Hematopoietic multipotent progenitor cell treated with erythropoietin and hydrocortisone succinate and interleukin-3 and kit ligand, for 6 days (in vitro differentiated cells): Measurements from ENCODE around the gene AK9.
A peak's percentile ranks its signal among the peaks of the same experiment; 100 is the strongest.
"Not testable (repeated sequence)": the region's sequence is repeated elsewhere in the genome, so short reads cannot be mapped to it uniquely, and the experiment has no call there.

Experiments
- DNase-seq: peaks from one replicate; pipeline ENCODE4 v3.0.0-alpha.2; 2015

AK9 gene

DNA sequence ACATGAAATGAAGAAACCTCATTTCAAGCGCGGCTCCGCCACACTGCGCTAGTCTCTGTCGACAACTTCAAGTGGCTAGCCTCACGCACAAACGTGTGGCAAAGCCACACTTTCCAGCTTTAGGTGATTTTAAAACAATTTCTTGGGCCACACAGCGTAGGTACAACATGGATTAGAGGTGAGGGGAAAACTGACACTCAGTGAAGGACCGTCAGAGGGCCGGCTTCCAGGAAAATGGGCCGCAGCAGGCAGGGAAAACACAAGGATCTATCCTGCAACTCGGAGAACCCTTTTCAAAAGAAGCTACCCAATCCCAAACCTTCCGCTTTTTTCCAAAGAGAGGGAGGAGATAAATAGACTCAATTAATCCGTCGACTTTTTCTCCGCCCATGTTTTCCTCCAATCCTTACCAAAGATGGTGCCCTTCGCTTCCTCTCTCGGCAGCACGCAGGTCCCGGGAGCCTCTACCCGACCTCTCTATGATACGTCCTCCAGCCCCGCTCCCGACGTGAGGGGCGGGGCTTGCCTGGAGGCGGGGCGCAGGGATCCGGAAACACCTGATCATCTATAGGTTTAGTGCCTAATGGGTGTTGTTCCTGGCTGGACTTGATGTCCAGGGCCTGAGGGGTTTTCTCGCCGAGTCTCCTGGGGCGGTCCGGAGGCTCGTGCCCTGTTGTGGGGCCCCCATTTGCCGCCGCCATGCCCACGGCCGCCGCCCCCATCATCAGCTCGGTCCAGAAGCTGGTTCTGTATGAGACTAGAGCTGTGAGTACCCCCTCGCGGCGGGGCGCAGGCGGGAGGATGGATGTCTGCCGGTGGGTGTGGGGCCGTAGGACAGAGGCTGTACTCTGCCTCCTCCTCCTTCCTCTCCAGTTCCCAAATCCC is at the start of gene AK9, which contains the start of gene FIG4:
Gene AK9 (minus strand): TSS at position 466 of the 885 bp plus-strand sequence. CDS start 15,457 bp downstream, outside the sequence.
Gene FIG4 (plus strand): TSS at position 560 of the 885 bp plus-strand sequence. CDS start 140 bp downstream, at position 700.
- DNase-seq = peak; percentile 96

DNA sequence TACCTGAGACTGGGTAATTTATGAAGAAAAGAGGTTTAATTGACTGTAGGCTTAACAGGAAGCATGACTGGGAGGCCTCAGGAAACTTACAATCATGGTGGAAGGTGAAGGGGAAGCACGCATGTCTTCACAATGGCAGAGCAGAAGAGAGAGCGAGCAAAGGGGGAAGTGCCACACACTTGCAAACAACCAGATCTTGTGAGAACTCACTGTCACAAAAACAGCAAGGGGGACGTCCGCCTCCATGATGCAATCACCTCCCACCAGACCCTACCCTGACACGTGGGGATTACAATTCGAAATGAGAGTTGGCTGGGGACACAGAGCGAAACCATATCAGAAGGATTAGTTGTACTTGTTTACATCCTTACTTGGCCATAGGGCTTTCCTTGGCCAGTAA is 49.8 kb upstream of the AK9 start:
- DNase-seq = no peak

DNA sequence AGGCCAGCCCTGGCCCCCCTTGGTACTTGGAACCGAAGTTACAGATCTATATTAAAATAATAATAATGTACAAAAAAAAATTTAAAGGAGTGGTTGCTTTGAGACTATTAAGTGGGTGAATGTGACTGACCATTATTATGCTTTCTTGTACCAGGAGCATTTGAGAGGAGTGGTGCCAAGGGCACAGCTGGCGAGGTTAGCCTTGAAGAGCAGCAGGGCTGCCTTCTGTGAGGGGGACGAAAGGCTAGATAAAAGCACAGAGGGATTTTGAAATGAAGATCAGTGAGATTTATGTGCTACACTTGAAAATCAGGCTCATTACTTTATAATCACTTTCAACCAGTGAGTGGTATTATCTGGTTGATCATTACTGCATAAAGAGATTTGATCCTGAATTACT is 48.7 kb upstream of the AK9 start:
- DNase-seq = no peak

DNA sequence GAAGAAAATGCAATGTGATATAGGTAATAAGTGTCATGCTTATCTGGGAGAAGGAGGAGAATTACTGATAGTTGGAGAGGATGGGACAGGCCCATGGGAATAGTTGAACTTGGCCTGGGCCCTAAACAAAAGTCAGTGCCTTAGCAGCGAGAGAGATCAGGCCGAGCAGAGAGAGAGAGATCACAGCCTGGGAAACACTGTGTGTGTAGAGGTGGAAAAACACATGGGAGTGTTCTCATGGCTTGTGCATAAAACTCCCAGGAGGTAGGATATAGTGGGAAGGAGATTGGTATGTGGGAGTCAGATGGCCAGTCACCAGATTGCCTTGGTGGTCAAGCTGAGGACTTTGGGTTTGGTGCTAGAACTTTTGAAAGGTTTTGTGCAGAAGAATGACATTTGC is 47.7 kb upstream of the AK9 start:
- DNase-seq = no peak

DNA sequence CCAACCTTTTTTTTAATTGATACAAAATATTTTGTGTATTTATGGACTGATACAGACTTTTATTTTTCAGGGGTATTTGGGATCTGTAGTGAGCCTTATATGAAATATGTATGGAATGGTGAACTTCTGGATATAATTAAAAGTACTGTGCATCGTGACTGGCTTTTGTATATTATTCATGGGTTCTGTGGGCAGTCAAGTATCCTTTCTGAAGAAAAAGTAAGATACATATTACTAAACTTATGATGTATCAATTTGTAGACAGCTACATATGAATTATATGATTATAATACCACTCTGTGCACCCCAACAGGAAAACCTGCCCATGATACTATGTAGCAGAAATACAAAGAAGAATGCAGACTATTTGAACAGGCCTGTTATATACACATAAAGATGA is 47.3 kb upstream of the AK9 start:
- DNase-seq = no peak

DNA sequence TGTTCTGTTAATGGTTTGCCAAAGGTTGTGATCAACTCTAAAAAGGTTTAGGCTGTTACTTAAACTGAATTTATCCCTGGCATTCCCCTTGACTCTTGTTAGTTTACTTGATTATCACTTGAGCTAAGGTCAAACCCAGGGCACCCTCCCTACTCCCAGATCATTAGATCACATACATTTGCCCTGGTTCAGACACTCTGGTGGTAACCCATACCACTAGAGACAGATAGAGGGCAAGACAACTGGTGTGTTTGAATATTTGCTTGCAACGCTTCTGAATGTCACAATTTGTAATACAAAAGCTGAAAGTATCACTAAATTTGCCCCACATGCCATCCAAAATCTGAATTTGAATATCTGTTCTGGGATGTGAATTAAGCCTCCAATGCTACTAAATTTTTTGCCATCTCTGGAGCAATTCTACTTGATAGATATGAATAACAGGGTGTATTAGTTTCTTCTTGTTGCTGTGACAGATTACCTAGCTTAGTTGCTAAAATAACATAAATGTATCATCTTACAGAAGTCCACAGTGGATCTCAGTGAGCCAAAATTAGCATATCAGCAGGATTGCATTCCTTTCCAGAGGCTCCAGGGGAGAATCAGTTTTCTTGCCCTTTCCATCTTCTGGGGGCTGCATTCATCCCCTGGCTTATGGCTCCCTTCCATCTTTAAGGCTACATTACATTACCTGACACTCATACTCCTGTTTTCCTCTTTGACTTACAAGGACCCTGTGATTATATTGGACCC is 45.4 kb upstream of the AK9 start:
- no peak for DNase-seq

DNA sequence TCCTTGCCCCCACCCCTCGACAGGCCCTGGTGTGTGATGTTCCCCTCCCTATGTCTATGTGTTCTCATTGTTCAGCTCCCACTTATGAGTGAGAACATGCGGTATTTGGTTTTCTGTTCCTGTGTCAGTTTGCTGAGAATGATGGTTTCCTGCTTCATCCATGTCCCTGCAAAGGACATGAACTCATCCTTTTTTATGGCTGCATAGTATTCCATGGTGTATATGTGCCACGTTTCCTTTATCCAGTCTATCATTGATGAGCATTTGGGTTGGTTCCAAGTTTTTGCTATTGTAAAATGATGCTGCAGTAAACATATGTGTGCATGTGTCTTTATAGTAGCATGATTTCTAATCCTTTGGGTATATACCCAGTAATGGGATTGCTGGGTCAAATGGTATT is 34.2 kb upstream of the AK9 start:
- DNase-seq = not testable (repeated sequence)

DNA sequence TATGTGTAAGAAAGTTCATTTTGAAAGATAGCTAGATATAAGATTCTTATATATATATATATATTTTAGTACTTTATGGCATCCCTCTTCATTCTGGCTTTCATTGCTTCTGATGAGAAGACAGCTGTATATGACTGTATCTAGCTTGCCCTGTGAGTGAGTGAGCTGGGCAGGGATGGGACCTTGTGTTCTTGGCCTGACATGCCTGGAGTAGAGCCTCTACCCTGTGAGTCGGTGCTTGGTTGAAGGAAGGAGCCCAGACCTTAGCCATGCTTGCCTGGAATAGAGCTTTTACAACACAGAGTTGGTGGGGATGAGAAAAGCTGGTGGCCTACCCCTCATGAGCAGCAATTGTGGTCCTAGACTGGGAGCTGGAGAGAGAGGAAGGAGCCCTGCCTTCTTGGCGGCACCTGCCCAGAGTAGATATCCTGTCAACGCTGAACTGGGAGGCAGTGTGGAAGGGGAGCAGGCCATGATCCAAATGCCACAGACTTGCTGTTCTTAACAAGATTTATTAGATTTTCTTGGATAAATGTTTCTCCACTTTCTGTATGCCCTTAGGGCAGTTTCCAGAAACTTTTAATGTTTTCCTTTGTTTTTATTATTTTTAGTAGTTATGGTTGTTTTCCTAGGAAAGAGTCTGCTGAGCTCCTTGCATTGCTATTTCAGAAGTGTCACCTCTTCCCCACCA is 31.7 kb upstream of the AK9 start:
- DNase-seq = no peak

DNA sequence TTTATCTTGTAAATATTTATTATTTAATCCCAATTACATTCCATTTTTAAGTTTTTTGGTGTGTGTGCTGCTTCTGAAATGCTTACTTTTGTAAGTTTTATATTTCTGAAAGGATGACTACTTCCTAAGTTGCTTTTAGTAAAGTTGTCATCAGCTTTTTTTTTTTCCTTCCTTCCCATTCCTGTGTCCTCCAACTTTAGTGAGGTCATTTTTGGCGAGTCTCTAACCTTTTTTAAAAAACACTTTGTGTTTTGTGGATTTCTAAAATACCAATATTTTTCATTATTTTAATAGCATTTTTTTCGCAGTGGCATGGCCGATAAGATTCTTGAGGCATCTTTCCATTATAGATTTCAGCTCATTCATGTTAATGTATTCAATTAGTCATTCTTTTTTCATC is 31.0 kb upstream of the AK9 start:
- no peak for DNase-seq

DNA sequence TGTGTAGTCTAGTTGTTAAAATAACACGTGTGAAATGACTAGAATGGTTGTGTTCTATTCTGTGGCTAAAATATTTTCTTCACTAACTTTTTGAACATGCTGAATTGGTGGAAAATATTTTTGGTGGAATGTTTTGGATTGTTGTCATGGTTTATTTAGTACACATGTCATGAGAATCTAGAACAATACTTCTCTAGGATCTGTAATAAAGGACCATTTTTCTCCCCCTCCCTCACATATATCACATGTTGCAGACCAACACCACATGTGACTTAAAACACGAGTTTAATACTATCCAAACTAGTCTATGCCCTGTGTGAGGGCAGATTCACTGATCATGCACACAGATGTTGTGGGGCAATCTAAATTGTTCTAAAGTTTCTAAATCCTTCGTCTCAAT is 29.3 kb upstream of the AK9 start:
- no peak for DNase-seq

DNA sequence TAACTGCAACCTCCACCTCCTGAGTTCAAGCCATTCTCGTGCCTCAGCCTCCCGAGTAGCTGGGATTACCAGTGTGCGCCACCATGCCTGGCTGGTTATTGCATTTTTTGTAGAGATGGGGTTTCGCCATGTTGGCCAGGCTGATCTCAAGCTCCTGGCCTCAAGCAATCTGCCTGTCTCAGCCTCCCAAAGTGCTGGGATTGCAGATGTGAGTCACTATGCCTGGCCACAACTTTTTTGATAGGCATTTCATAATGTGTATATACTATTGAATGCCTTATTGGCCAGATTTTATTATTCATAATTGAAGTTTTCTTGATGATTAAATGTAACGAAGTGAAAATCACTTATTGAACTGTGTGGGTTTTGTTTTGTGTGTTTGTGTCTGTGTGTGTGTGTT is 28.0 kb upstream of the AK9 start:
- DNase-seq = no peak

DNA sequence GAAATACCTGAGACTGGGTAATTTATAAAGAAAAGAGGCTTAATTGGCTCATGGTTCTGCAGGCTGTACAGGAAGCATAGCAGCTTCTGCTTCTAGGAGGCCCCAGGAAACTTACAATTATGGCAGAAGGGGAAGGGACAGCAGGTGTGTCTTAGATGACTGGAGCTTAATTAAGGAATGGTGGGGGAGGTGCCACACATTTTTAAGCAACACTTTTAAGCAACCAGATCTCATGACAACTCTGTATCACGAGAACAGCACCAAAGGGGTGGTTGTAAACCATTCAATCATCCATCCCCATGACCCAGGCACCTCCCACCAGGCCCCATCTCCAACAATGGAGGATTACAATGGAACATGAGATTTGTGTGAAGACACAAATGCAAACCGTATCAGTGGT is 27.0 kb upstream of the AK9 start:
- no peak for DNase-seq

DNA sequence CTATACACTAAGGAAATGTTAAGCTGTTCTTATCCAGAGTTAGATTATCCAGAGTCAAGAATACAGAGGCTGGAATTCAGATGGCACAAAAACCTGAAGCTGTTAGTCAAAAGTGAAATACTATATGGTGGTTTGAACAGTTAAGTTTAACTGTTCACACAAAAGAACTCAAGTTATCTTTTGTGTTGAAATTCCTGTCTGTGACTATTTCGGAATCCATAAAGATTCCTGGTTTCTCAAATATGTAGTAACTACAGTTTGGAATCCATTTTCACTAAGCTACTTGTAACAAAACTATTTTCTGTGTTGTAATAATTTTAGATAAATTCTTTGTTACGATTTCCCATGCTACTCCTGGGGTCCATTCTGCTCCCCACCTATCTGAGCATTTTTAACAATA is 24.6 kb upstream of the AK9 start:
- no peak for DNase-seq

DNA sequence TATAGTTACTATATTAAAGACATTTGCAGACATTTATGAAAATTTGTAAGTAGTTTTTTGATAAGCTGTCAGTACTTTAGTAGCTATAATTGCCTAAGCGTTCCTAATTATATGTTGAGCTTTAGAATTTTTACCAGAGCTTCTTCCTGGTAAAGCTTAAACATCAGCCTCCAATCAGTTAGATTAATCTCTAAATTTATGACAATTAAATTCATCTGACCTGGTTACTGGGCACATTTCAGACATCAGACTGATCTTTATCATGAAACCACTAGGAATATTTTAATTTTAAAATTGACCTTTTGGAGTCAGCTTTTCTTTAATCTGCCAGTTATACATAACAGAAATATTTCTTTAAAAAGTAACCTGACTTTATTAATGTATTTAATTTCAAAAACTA is 23.6 kb upstream of the AK9 start:
- no peak for DNase-seq

DNA sequence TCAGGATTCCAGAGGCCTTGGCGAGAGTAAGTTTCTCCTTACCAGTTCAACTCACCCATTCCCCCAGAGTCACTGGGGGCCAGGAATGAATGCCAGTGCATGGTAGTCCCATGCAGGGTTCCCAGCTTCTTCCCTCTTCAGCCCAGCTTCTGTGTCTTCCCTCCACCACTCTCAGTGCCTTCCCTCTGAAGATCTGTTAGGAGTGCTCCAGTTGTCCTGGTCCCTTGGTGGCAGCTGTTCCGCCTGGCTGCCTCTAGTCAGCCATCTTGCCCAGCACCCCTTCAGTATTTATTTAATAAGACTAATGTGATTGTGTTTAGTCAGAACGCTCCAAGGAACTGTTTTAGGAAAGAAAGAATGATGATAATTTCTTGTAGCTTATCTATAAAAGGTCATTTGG is 23.2 kb upstream of the AK9 start:
- DNase-seq = no peak

DNA sequence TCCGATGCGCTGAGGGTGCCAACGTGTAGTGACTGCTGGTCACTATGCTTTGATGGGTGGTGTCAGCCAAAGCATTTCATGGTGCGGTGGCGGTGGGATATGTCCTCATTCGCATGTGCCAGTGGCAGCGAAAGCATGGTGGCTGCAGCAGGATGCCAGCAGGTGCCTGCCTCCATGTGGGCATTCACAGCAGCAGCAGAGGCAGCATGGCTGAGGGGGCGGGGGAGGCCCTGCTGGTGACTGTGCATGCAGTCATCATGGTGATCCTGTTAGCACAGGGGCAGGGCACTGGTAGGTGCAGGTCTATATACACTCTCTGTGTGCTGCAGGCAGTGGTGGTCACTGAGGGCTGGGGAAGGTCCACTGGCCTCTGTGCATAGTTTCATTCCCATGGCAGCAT is 22.1 kb upstream of the AK9 start:
- DNase-seq = no peak

DNA sequence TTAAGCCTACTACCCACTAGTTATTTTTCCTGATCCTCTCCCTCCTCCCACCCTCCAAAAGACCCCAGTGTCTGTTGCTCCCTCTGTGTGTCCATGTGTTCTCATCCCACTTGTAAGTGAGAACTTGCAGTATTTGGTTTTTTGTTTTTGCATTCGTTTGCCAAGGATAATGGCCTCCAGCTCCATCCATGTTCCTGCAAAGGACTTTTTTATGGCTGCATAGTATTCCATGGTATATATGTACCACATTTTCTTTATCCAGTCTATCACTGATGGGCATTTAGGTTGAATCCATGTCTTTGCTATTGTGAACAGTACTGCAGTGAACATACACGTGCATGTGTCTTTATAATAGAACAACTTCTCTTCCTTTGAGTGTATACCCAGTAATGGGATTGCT is 17.1 kb upstream of the AK9 start:
- DNase-seq = not testable (repeated sequence)

DNA sequence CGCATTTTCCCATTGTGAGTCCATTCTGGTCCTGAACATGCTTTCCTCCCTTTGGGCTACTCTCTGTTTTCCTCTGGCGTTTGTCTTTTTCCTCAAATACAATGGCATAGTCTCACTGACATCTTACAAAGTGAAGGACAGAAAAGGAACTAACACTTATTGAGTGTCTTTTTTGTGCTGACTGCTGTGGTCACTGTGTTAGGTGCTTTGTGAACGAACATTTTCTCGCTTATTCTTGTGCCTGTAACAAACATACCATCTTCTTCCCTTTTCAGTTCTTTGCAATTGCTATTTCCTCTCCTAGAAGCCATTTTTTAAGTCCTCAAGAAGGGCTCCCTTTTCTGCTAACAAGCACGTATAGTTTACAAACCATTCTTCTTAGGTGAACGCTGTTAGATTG is 15.5 kb upstream of the AK9 start:
- no peak for DNase-seq

DNA sequence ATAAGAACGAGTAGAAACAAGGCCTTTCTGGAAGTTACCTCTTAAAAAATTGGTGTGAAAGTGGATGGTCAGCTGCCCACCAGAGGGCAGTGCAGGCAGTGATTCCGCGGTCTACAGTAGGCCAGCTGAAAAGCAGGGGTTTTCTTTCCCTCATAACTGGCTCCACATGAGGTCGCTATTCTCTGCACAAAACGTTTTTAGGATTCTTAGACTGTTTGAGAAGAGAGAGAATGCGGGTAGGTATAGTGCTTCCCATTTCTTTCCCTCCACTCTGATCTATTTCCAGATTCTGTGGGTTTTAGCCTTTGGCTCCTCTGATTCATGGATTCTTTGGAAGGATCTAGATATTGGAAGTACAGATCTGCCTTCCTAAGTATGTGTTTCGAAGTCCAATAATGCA is 14.3 kb upstream of the AK9 start:
- peak; percentile 94 for DNase-seq

DNA sequence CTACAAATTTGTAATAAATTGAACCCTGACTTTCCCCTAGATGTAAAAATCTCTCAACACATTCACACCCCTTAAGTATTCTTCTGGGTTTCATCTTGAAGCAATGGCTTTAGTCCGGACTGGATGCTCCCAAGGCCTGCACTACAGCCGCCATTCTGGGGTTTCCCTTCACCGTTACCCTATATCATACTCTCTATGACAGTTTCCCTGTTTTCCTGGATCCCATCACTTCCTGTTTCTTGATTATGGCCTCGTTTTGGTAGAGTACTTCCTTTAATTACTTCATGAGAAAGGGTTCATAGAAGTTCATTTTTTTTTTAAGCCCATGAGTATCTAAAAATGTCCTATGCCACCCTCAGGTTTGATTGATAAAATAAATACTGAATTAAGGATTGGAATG is 11.8 kb upstream of the AK9 start:
- DNase-seq = no peak

DNA sequence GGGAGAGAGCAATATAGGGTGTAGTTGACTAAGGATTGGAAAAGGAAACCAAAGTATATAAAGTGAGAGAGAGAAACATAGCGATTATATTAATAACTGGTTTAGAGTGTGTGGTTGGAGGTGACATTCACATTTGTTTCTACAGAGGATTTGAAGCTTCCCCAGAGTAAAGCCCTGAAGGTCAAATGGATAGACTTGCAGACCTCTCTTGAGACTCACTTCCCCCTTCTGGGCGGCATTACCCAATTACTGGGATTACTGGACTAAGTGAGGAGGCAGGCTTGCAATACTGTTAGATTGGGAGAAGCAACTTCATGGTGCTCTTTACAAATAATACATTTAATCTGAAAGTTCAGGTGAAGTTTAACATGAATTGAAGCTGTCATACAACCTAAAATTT is 10.8 kb upstream of the AK9 start:
- no peak for DNase-seq

DNA sequence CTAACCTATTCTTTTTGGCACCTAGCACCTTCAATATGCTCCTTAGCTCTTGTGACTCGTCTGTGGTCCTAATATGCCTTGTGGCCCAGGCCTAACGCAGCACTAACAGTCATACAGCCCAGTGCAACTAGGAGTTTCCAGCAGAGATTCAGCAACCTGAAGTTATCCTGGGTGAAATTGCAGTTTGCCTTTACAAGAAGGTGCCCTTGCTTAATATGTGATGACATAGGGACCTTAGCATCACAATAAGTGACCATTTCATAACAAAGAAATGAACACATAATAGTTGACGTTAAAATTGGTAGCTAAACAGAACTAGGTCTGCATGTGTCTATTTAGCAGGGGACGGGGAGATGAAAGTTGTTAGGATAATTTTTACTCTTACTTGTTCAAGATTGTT is 10.2 kb upstream of the AK9 start:
- no peak for DNase-seq

DNA sequence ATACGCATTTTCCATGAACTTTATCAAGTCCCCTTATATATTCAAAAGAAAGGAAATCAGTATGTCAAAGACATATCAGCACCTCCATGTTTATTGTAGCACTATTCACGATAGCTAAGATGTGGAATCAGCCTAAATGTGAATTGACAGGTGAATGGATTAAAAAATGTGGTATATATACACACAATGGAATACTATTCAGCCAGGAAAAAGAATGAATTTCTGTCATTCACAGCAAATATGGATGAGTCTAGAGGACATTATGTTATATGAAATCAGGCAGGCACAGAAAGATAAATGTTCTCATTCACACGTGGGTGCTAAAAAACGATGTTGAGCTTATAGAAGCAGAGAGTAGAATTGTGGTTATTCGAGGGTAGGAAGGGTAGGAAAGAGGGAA is 5.4 kb upstream of the AK9 start:
- no peak for DNase-seq

DNA sequence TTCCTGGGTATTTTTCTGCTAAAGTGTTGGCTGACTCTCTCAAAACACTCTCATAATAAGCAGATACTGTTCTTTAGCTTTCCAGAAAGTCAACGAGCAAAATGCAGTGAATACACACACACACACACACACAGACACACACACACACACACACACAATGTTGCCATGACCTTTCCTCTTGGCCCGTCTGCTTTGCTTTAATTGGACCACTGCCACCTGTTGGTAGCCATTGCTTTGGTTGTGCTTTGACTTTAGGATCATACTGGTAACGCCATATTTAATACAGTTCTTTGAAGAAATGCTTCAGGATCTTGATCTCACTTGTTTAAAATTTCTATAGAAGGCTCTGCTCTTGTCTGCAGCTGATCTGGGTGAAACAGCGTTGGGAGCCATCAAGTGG is 4.5 kb upstream of the AK9 start:
- peak; percentile 27 for DNase-seq
